HAP-1 (cell line): ENCODE data around the gene DDT.
"Not testable (repeated sequence)": the region's sequence is repeated elsewhere in the genome, so short reads cannot be mapped to it uniquely, and the experiment has no call there.

Experiments
- DNase-seq, 2 experiments: peaks; one replicate each; pipeline ENCODE4 v3.0.0-alpha.2; 2016 to 2020; ENCODE audit warnings: low spot score in 2 of 2
- H3K27me3 ChIP-seq: fragments of 250-450 bp; sonication (Bioruptor Pico); 2 replicates; pipeline ENCODE4 v1.5.1; 2020; ENCODE audit warnings: low read depth, mild to moderate bottlenecking, moderate library complexity
- H3K36me3 ChIP-seq: fragments of 250-450 bp; sonication (Bioruptor Pico); replicated peaks from 2 replicates; pipeline ENCODE4 v1.5.1; 2020; ENCODE audit warnings: mild to moderate bottlenecking
- H3K4me1 ChIP-seq: fragments of 250-450 bp; sonication (Bioruptor Pico); 2 replicates; pipeline ENCODE4 v1.5.1; 2020; ENCODE audit warnings: mild to moderate bottlenecking
- H3K4me3 ChIP-seq: fragments of 250-450 bp; sonication (Bioruptor Pico); 2 replicates; pipeline ENCODE4 v1.5.1; 2020; ENCODE audit warnings: mild to moderate bottlenecking, moderate library complexity
- H3K9me3 ChIP-seq: fragments of 250-450 bp; sonication (Bioruptor Pico); 2 replicates; pipeline ENCODE4 v1.5.1; 2020; ENCODE audit warnings: mild to moderate bottlenecking, moderate library complexity
- in situ Hi-C: fragments of 300-500 bp; cut with MboI; formaldehyde crosslinking; loops from 3 replicates; pipeline ENCODE4 v1.14.3; 2020; ENCODE audit warnings: low sequenced_read_pairs, inconsistent platforms, mixed read lengths

The DDT gene

GRCh38 chr22:23977304-23977703 is 3.1 kb upstream of the DDT start:
- in situ Hi-C loops: not testable (repeated sequence)

GRCh38 chr22:23974836-23975352 is 653 bp upstream of the DDT start:
- in situ Hi-C loops, H3K27me3 ChIP-seq, H3K4me3 ChIP-seq, H3K4me1 ChIP-seq, H3K9me3 ChIP-seq: not testable (repeated sequence)
- peak in 1 of 2 experiments; percentile 42 for DNase-seq
- H3K36me3 ChIP-seq: peaks cover 22% of the 10 kb centered on the region

More at GRCh38 chr22:23977304-23977703, 3.1 kb upstream of the DDT start:
- not testable (repeated sequence) for H3K27me3 ChIP-seq, H3K4me3 ChIP-seq, H3K36me3 ChIP-seq, H3K9me3 ChIP-seq, DNase-seq, H3K4me1 ChIP-seq

GRCh38 chr22:23971927-23972326 is 2.3 kb downstream of the DDT start:
- H3K27me3 ChIP-seq, H3K9me3 ChIP-seq, in situ Hi-C loops, H3K4me1 ChIP-seq, H3K4me3 ChIP-seq, DNase-seq: not testable (repeated sequence)
- H3K36me3 ChIP-seq: peaks cover 32% of the 10 kb centered on the region

GRCh38 chr22:23970816-23971486 is 3.3 kb downstream of the DDT start:
- H3K4me3 ChIP-seq: no peak overlapping the region
- H3K36me3 ChIP-seq: peaks cover 32% of the 10 kb centered on the region
- DNase-seq: peak in 1 of 2 experiments; percentile 25
- peaks cover 3% of the 10 kb centered on the region; the same call in 1 of the 2 replicates for H3K4me1 ChIP-seq
- H3K9me3 ChIP-seq: no peaks in the 10 kb centered on the region
- no peaks in the 10 kb centered on the region for H3K27me3 ChIP-seq
- in situ Hi-C loops: no loop called here

- no peak for DNase-seq
- Histone ChIP-seq H3K27me3 (no peaks in the 10 kb centered on the region), H3K4me1 (peaks cover 3% of the 10 kb centered on the region; the same call in 1 of the 2 replicates), H3K36me3 (peaks cover 32% of the 10 kb centered on the region), H3K9me3 (no peaks in the 10 kb centered on the region), H3K4me3 (no peak overlapping the region)
- in situ Hi-C loops: no loop called here
Observed at GRCh38 chr22:23970201-23970641, 4.0 kb downstream of the DDT start.

- Histone ChIP-seq H3K9me3 (no peaks in the 10 kb centered on the region), H3K36me3 (peaks cover 32% of the 10 kb centered on the region), H3K27me3 (no peaks in the 10 kb centered on the region), H3K4me3 (no peak overlapping the region), H3K4me1 (peaks cover 3% of the 10 kb centered on the region; the same call in 1 of the 2 replicates)
- in situ Hi-C loops: no loop called here
- no peak for DNase-seq
Observed at GRCh38 chr22:23969071-23969470, 5.2 kb downstream of the DDT start.

- H3K9me3 ChIP-seq, DNase-seq, H3K4me3 ChIP-seq, H3K27me3 ChIP-seq, in situ Hi-C loops, H3K4me1 ChIP-seq: not testable (repeated sequence)
- H3K36me3 ChIP-seq: peaks cover 27% of the 10 kb centered on the region
Observed at GRCh38 chr22:23966568-23966967, 7.7 kb downstream of the DDT start, which contains the start of gene DDTL. TSS of gene DDTL (plus strand) at chr22:23966888. CDS start at chr22:23966915, 27 bp downstream.

- H3K36me3 ChIP-seq: peaks cover 22% of the 10 kb centered on the region
- H3K4me3 ChIP-seq, H3K4me1 ChIP-seq, DNase-seq, in situ Hi-C loops, H3K27me3 ChIP-seq, H3K9me3 ChIP-seq: not testable (repeated sequence)
Observed at GRCh38 chr22:23966094-23966493, 8.1 kb downstream of the DDT start.

GRCh38 chr22:23961084-23961771 is 13.0 kb downstream of the DDT start, which contains the start of gene GSTT2B:
TSS of gene GSTT2B (minus strand) at chr22:23961195. CDS start at chr22:23961131, 64 bp downstream.
- H3K36me3 ChIP-seq, H3K4me3 ChIP-seq, DNase-seq, in situ Hi-C loops, H3K4me1 ChIP-seq, H3K27me3 ChIP-seq, H3K9me3 ChIP-seq: not testable (repeated sequence)

GRCh38 chr22:23956301-23956900 is 17.8 kb downstream of the DDT start:
- H3K4me1 ChIP-seq, H3K9me3 ChIP-seq, H3K36me3 ChIP-seq, H3K27me3 ChIP-seq, H3K4me3 ChIP-seq: not testable (repeated sequence)
- DNase-seq: peak; percentile 68 to 93
- in situ Hi-C loops: loop anchor here (10.0 kb wide), 2 partner anchors 92 to 412 kb away; no protein-coding TSS in a partner anchor

GRCh38 chr22:23955886-23956285 is 18.4 kb downstream of the DDT start:
- not testable (repeated sequence) for H3K4me3 ChIP-seq, H3K4me1 ChIP-seq

GRCh38 chr22:23954991-23955305 is 19.3 kb downstream of the DDT start:
- DNase-seq, H3K36me3 ChIP-seq, H3K9me3 ChIP-seq, H3K4me3 ChIP-seq, H3K4me1 ChIP-seq, H3K27me3 ChIP-seq: not testable (repeated sequence)
- in situ Hi-C loops: loop anchor here (5.0 to 10.0 kb wide), 3 partner anchors 32 to 410 kb away; no protein-coding TSS in a partner anchor

More at GRCh38 chr22:23955886-23956285, 18.4 kb downstream of the DDT start:
- H3K9me3 ChIP-seq, H3K36me3 ChIP-seq, H3K27me3 ChIP-seq: not testable (repeated sequence)
- DNase-seq: peak in 1 of 2 experiments; percentile 33
- in situ Hi-C loops: loop anchor here (10.0 kb wide), 2 partner anchors 91 to 411 kb away; no protein-coding TSS in a partner anchor

GRCh38 chr22:23954193-23954990 is 19.8 kb downstream of the DDT start:
- not testable (repeated sequence) for H3K4me3 ChIP-seq, DNase-seq, H3K27me3 ChIP-seq, H3K4me1 ChIP-seq, H3K9me3 ChIP-seq, H3K36me3 ChIP-seq
- in situ Hi-C loops: loop anchor here (5.0 to 10.0 kb wide), 3 partner anchors 33 to 410 kb away; no protein-coding TSS in a partner anchor
